Large intestine (tissue), 3 donors: Measurements from ENCODE around the gene RBM11. TPM values are rescaled to one million over a fixed set of nuclear protein-coding genes. Genes with fewer than 3 reads are reported as not detected.

Experiments used
- DNase-seq, 2 donors: peaks; one replicate each; pipeline versions ENCODE4 v3.0.0 to v3.0.0-alpha.2; 2013
- H3K27ac ChIP-seq: one replicate; pipeline ENCODE4 v1.5.1; 2013; ENCODE audit warnings: low read length
- H3K27me3 ChIP-seq: 2 replicates; pipeline ENCODE4 v1.6.1; 2013; ENCODE audit warnings: low read length; ENCODE audit not compliant: control insufficient read depth, insufficient read depth
- H3K36me3 ChIP-seq: 2 replicates; pipeline ENCODE4 v1.6.1; 2013; ENCODE audit warnings: low read length; ENCODE audit not compliant: control insufficient read depth, insufficient read depth
- H3K4me1 ChIP-seq: one replicate; pipeline ENCODE4 v1.6.1; 2013; ENCODE audit warnings: low read length; ENCODE audit not compliant: control insufficient read depth, insufficient read depth
- H3K4me3 ChIP-seq: one replicate; pipeline ENCODE4 v1.5.1; 2013; ENCODE audit warnings: low read length
- H3K9me3 ChIP-seq: one replicate; pipeline ENCODE4 v1.6.1; 2013; ENCODE audit warnings: mild to moderate bottlenecking, low read depth, low read length, moderate library complexity; ENCODE audit not compliant: control insufficient read depth
- WGBS: methylation state at CpG from one replicate; pipeline ENCODE4 v1.1.5; 2013; ENCODE audit warnings: low lambda C conversion rate; ENCODE audit not compliant: insufficient coverage; 5-methylcytosine and 5-hydroxymethylcytosine counted together
- polyA plus RNA-seq: library from polyadenylated mRNA; unstranded; fragments of 120-200 nt; gene quantifications from one replicate; pipeline ENCODE4 v1.2.1, GENCODE V29; 2013

The RBM11 gene
- polyA plus RNA-seq, 1 donor, result 2.2 TPM

GRCh38 chr21:14241297-14241696 is 25.3 kb downstream of the RBM11 start:
- Histone ChIP-seq H3K36me3 (no peaks in the 10 kb centered on the region), H3K27me3 (no peaks in the 10 kb centered on the region), H3K9me3 (no peaks in the 10 kb centered on the region), H3K4me1 (no peaks in the 10 kb centered on the region), H3K4me3 (no peak overlapping the region), H3K27ac (no peak overlapping the region)
- no peak for DNase-seq
- WGBS, result no CpG with 5 or more reads among the region's 2 CpGs

DNA sequence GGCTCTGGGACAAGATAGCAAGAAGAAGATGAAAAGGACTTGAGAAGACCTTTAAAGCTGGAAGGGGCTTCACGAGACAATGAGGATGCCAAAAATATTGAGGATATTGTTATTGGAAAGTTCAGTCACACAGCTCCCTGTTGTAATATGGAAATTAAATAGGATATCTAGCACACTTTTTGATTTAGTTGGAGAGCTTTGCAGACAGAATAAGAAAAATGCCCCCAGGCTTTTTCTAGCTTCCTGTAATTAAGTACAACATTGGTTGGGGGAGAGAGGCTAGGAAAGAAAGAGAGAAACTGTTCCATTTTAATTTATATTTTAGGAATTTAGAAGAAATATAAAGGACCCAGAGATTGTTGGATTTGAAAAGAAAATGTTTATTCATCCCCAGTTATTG is 27.5 kb downstream of the RBM11 start:
- no peak overlapping the region for H3K27ac ChIP-seq
- no peak for DNase-seq
- H3K4me1 ChIP-seq, result no peaks in the 10 kb centered on the region
- no peak overlapping the region for H3K4me3 ChIP-seq
- H3K27me3 ChIP-seq, result no peaks in the 10 kb centered on the region
- H3K9me3 ChIP-seq, result no peaks in the 10 kb centered on the region
- H3K36me3 ChIP-seq, result no peaks in the 10 kb centered on the region
- WGBS, result 100% methylated on average over 1 of the region's 1 CpG

- no peaks in the 10 kb centered on the region for H3K27me3 ChIP-seq
- peak; percentile 10 to 62 for DNase-seq
- H3K36me3 ChIP-seq, result no peaks in the 10 kb centered on the region
- no peak overlapping the region for H3K4me3 ChIP-seq
- H3K9me3 ChIP-seq, result no peaks in the 10 kb centered on the region
- WGBS, result no CpG with 5 or more reads among the region's 2 CpGs
- no peaks in the 10 kb centered on the region for H3K4me1 ChIP-seq
- H3K27ac ChIP-seq, result no peak overlapping the region
These were observed 27.9 kb downstream of the RBM11 start for GRCh38 chr21:14243874-14244273.

DNA sequence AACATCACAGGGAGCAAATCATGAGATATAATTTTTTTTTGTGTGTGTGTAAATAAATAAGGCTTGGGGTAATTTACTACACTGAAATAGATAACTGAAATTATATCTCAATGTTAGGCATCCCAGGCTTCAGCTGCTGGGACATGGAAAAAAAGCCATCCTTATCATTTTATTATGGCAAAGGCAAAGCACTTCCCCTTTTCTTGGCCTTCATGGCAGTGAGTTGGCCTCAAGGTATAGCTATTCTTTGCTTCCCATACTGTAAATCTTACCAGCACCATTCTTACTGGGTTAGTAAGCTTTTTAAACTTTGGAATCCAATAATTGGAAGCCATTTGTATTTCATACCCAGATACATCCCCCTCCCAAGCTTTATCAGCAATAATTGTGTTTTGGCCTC is 29.0 kb downstream of the RBM11 start:
- H3K9me3 ChIP-seq, result no peaks in the 10 kb centered on the region
- no peak overlapping the region for H3K4me3 ChIP-seq
- H3K27ac ChIP-seq, result no peak overlapping the region
- H3K27me3 ChIP-seq, result no peaks in the 10 kb centered on the region
- H3K36me3 ChIP-seq, result no peaks in the 10 kb centered on the region
- no peak for DNase-seq
- H3K4me1 ChIP-seq, result no peaks in the 10 kb centered on the region

DNA sequence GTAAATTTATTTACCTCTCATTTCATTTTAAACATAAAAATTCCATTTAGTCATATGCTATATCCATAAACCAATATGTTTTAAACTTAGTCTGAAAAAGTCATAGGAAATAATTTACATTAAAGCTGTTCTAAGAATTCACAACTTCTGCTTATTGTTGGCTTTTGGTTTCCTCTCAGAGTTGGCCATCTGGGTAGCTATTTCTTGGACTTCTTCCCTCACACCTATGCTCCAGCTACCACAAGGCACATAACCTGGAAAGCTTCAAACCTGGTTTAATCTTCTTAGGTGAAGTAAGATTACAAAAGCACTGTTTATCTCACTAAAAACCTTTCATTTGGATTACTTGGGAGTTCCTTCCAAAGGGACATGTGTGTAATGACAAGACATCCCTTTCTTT is 29.8 kb downstream of the RBM11 start:
- no peaks in the 10 kb centered on the region for H3K9me3 ChIP-seq
- H3K27ac ChIP-seq, result no peak overlapping the region
- no peaks in the 10 kb centered on the region for H3K36me3 ChIP-seq
- no peaks in the 10 kb centered on the region for H3K27me3 ChIP-seq
- no peak for DNase-seq
- no peaks in the 10 kb centered on the region for H3K4me1 ChIP-seq
- H3K4me3 ChIP-seq, result no peak overlapping the region

DNA sequence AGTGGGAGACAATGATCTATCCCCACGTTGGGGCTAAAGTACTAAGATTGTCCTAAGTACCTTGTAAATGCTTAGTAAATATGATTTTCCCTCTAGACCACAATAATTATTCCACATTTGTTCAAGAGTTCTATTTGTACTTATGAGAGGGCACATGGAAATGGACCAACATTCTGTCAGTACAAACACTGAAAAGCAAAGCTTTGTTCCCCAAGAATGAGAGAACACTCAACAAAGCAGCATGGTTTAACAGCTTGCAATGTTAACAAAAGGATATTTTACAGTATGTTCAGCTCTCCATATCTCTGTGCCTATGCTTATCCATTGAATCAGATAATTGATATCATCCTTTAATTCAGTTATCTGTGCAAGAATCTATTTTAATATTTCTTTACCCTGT is 35.4 kb downstream of the RBM11 start:
- H3K27ac ChIP-seq, result no peak overlapping the region
- DNase-seq, result no peak
- no peaks in the 10 kb centered on the region for H3K4me1 ChIP-seq
- no peaks in the 10 kb centered on the region for H3K9me3 ChIP-seq
- H3K27me3 ChIP-seq, result no peaks in the 10 kb centered on the region
- H3K4me3 ChIP-seq, result no peak overlapping the region
- H3K36me3 ChIP-seq, result no peaks in the 10 kb centered on the region
- WGBS, result no CpG with 5 or more reads among the region's 1 CpG

DNA sequence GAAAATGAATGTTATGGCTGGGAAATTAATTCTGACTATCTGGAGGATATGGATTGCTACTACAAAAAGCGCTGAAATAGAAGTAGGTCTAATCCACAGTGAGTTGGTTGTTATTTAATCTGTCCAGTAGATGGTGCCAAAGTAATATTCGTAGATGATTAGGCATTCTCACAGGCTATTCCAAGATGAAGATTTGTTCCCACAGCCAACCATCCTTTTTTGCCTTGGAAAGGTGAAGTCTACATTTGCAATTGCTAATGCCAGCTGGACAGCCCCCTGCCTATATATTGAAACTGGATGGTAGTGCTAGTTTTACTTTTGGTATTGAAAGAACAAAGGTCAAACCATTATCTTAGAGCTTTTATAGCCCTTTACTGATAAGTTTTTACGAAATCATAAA is 43.8 kb downstream of the RBM11 start:
- Histone ChIP-seq H3K27me3 (no peaks in the 10 kb centered on the region), H3K4me1 (peaks cover 16% of the 10 kb centered on the region), H3K36me3 (no peaks in the 10 kb centered on the region), H3K27ac (peak overlapping the region; percentile 82), H3K4me3 (peak overlapping the region; percentile 7), H3K9me3 (no peaks in the 10 kb centered on the region)
- peak; percentile 68 to 86 for DNase-seq
- 48% methylated on average over 2 of the region's 3 CpGs for WGBS

GRCh38 chr21:14260174-14260764 is 44.3 kb downstream of the RBM11 start:
- peak; percentile 13 to 80 for DNase-seq
- H3K4me1 ChIP-seq, result peaks cover 16% of the 10 kb centered on the region
- H3K4me3 ChIP-seq, result peak overlapping the region; percentile 5
- no peaks in the 10 kb centered on the region for H3K9me3 ChIP-seq
- no peaks in the 10 kb centered on the region for H3K27me3 ChIP-seq
- peak overlapping the region; percentile 82 for H3K27ac ChIP-seq
- no CpG with 5 or more reads among the region's 1 CpG for WGBS
- H3K36me3 ChIP-seq, result no peaks in the 10 kb centered on the region

GRCh38 chr21:14262039-14262438 is 46.1 kb downstream of the RBM11 start:
- no peak overlapping the region for H3K27ac ChIP-seq
- H3K27me3 ChIP-seq, result no peaks in the 10 kb centered on the region
- no peak overlapping the region for H3K4me3 ChIP-seq
- WGBS, result no CpG with 5 or more reads among the region's 1 CpG
- H3K36me3 ChIP-seq, result no peaks in the 10 kb centered on the region
- peaks cover 24% of the 10 kb centered on the region for H3K4me1 ChIP-seq
- H3K9me3 ChIP-seq, result no peaks in the 10 kb centered on the region
- DNase-seq, result no peak

GRCh38 chr21:14263879-14264278 is 47.9 kb downstream of the RBM11 start:
- no peak overlapping the region for H3K27ac ChIP-seq
- no peak overlapping the region for H3K4me3 ChIP-seq
- no CpG with 5 or more reads among the region's 1 CpG for WGBS

DNA sequence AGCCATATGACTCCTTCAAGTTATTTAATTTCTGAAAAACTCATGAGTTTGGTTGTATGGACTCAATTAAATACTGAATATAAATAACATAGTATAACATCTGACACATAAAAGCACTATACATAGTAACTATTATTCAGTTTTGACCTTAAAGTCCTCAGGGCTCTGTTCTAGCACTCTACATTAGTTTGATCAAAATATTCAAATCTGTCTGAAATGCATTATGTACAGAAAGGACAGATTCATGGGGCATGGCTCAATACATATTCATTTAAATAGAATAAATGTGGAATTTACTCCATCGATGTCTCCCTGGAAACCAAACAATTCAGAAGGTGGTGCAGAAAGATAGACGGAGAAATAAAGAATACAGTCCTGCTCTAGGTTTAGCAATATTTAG is 49.1 kb downstream of the RBM11 start:
- peaks cover 22% of the 10 kb centered on the region for H3K4me1 ChIP-seq
- H3K4me3 ChIP-seq, result no peak overlapping the region
- 84% methylated on average over 2 of the region's 2 CpGs for WGBS
- no peaks in the 10 kb centered on the region for H3K9me3 ChIP-seq
- H3K27ac ChIP-seq, result no peak overlapping the region
- DNase-seq, result no peak
- no peaks in the 10 kb centered on the region for H3K27me3 ChIP-seq
- H3K36me3 ChIP-seq, result no peaks in the 10 kb centered on the region

More at GRCh38 chr21:14263879-14264278, 47.9 kb downstream of the RBM11 start:
- H3K36me3 ChIP-seq, result no peaks in the 10 kb centered on the region
- no peak for DNase-seq
- peaks cover 29% of the 10 kb centered on the region for H3K4me1 ChIP-seq
- H3K9me3 ChIP-seq, result no peaks in the 10 kb centered on the region
- no peaks in the 10 kb centered on the region for H3K27me3 ChIP-seq
